ENCODE measurements around the gene SMIM35.
"Not testable (repeated sequence)": the region's sequence is repeated elsewhere in the genome, so short reads cannot be mapped to it uniquely, and the experiment has no call there.

SMIM35 gene

DNA sequence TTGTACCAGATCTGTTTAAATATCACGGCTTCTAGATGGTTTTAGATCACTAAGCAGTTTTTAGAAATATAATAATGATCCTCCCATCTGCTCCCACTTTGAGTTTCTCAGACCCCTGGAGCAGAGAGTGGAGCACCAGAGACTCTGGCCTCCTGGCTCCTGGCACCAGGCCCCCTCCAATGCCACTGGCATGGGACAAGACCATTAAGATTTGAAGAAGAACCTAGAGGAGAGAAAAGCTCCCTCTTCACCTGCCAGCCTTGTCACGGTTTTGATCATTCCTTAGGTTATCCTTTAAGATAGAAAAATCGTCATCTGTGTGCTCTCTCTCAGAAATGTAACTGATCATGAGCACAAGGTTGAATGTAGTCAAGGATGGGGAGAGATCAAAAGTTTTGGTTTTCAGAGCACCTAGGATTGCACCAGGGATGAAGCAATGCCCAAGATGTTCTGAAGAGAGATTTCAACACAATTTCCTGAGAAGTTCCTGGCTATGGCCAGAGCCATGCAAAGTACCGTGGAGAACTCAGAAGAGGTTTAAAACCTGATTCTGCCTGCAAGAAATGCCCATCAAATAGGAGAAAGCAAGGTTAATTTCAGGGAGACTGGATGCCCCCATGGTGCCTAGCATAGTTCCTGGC is 78.4 kb downstream of the SMIM35 start:
- H3K27ac ChIP-seq, result no peak overlapping the region
- no peaks in the 10 kb centered on the region for H3K36me3 ChIP-seq (ENCODE audit: control insufficient read depth, insufficient read depth, low read length)
- H3K4me1 ChIP-seq, result no peaks in the 10 kb centered on the region
- no peak overlapping the region for H3K4me2 ChIP-seq (ENCODE audit: low read length)
- H3K4me3 ChIP-seq (ENCODE audit: low read depth, low read length), result no peak overlapping the region
- H3K9ac ChIP-seq, result no peak overlapping the region
- H3K79me2 ChIP-seq, result no peaks in the 10 kb centered on the region
- no peak overlapping the region for H2AFZ ChIP-seq
- H3K9me3 ChIP-seq (ENCODE audit: control insufficient read depth, low read length), result no peaks in the 10 kb centered on the region
- H3K27me3 ChIP-seq (ENCODE audit: control insufficient read depth, insufficient read depth, low read length), result no peaks in the 10 kb centered on the region
- TF ChIP-seq, protein P1, sequence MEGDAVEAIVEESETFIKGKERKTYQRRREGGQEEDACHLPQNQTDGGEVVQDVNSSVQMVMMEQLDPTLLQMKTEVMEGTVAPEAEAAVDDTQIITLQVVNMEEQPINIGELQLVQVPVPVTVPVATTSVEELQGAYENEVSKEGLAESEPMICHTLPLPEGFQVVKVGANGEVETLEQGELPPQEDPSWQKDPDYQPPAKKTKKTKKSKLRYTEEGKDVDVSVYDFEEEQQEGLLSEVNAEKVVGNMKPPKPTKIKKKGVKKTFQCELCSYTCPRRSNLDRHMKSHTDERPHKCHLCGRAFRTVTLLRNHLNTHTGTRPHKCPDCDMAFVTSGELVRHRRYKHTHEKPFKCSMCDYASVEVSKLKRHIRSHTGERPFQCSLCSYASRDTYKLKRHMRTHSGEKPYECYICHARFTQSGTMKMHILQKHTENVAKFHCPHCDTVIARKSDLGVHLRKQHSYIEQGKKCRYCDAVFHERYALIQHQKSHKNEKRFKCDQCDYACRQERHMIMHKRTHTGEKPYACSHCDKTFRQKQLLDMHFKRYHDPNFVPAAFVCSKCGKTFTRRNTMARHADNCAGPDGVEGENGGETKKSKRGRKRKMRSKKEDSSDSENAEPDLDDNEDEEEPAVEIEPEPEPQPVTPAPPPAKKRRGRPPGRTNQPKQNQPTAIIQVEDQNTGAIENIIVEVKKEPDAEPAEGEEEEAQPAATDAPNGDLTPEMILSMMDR (IDR thresholded peaks at IDR 0.05), result no peak

DNA sequence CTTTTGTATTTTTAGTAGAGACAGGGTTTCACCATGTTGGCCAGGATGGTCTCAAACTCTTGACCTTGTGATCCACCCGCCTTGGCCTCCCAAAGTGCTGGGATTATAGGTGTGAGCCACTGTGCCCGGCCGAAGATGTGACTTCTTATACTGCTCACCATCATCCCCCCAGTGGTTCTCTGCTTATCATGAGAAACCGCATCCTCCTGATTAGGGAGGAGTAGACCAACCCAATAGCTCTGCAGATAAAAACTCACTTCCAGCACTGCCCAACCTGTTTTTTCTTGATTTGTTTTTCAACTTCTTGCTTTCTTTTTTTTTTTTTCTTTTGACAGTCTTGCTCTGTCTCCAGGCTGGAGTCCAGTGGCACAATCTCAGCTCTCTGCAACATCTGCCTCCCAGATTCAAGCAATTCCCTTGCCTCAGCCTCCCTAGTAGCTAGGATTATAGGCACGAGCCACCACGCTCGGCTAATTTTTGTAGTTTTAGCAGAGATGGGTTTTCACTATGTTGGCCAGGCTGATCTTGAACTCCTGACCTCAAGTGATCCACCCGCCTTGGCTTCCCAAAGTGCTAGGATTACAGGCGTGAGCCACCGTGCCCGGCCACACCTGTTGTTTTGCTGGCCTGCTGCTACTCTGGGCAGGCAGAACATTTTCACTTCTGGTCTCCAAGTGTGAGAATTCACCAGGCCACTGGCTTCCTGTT is 79.0 kb downstream of the SMIM35 start:
- not testable (repeated sequence) for H3K27me3 ChIP-seq (ENCODE audit: control insufficient read depth, insufficient read depth, low read length); H3K4me3 ChIP-seq (ENCODE audit: low read depth, low read length); H3K79me2 ChIP-seq; H3K4me2 ChIP-seq (ENCODE audit: low read length); H3K27ac ChIP-seq; H3K36me3 ChIP-seq (ENCODE audit: control insufficient read depth, insufficient read depth, low read length); H2AFZ ChIP-seq; H3K9ac ChIP-seq; H3K4me1 ChIP-seq; H3K9me3 ChIP-seq (ENCODE audit: control insufficient read depth, low read length)

DNA sequence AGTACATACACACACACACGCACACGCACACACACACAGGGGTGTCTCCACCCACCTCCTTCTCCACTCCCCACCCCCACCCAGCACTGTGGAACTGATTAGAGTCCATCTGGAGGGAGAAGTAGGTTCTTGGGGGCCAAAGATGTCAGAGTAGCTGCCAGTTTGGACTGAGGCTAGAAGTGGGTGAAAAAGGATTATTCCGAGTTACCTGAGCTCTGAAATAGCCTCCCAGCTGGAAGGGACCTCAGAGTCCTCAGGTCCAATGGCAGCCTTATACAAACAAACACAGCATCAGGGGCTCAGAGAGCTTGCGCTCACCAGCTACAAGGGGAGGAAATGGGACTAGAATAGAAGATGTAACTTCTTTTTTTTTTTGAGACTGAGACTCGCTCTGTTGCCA is 79.7 kb downstream of the SMIM35 start:
- H3K4me2 ChIP-seq (ENCODE audit: low read length), result no peak overlapping the region
- no peaks in the 10 kb centered on the region for H3K36me3 ChIP-seq (ENCODE audit: control insufficient read depth, insufficient read depth, low read length)
- TF ChIP-seq, protein P1 (IDR thresholded peaks at IDR 0.05), result no peak
- H3K9ac ChIP-seq, result no peak overlapping the region
- H3K27ac ChIP-seq, result no peak overlapping the region
- no peaks in the 10 kb centered on the region for H3K9me3 ChIP-seq (ENCODE audit: control insufficient read depth, low read length)
- no peaks in the 10 kb centered on the region for H3K27me3 ChIP-seq (ENCODE audit: control insufficient read depth, insufficient read depth, low read length)
- no peaks in the 10 kb centered on the region for H3K4me1 ChIP-seq
- H3K79me2 ChIP-seq, result no peaks in the 10 kb centered on the region
- no peak overlapping the region for H3K4me3 ChIP-seq (ENCODE audit: low read depth, low read length)
- H2AFZ ChIP-seq, result no peak overlapping the region

DNA sequence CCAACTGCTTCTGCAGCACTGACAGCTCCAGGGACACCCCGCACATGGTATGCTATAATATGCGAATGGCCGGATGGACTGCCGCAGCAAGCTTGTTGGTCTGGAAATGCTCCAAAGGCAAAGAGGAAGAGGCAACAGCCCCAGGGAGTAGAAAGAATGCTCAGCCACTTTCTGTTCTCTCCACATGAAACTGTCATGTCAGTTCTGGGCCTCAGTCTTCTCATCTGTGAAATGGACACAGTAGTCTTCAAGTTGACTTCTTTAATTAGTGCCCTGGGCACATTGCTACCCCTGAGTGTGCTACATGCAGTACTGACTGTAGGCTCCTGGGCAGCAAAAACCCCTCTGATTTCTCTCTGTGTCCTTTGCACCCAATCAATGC is 80.6 kb downstream of the SMIM35 start:
- H2AFZ ChIP-seq, result no peak overlapping the region
- no peak overlapping the region for H3K4me3 ChIP-seq (ENCODE audit: low read depth, low read length)
- H3K27ac ChIP-seq, result no peak overlapping the region
- TF ChIP-seq, protein P1 (IDR thresholded peaks at IDR 0.05), result no peak
- H3K79me2 ChIP-seq, result no peaks in the 10 kb centered on the region
- H3K9me3 ChIP-seq (ENCODE audit: control insufficient read depth, low read length), result no peaks in the 10 kb centered on the region
- no peaks in the 10 kb centered on the region for H3K36me3 ChIP-seq (ENCODE audit: control insufficient read depth, insufficient read depth, low read length)
- H3K4me1 ChIP-seq, result no peaks in the 10 kb centered on the region
- H3K27me3 ChIP-seq (ENCODE audit: control insufficient read depth, insufficient read depth, low read length), result no peaks in the 10 kb centered on the region
- H3K9ac ChIP-seq, result no peak overlapping the region
- H3K4me2 ChIP-seq (ENCODE audit: low read length), result no peak overlapping the region

DNA sequence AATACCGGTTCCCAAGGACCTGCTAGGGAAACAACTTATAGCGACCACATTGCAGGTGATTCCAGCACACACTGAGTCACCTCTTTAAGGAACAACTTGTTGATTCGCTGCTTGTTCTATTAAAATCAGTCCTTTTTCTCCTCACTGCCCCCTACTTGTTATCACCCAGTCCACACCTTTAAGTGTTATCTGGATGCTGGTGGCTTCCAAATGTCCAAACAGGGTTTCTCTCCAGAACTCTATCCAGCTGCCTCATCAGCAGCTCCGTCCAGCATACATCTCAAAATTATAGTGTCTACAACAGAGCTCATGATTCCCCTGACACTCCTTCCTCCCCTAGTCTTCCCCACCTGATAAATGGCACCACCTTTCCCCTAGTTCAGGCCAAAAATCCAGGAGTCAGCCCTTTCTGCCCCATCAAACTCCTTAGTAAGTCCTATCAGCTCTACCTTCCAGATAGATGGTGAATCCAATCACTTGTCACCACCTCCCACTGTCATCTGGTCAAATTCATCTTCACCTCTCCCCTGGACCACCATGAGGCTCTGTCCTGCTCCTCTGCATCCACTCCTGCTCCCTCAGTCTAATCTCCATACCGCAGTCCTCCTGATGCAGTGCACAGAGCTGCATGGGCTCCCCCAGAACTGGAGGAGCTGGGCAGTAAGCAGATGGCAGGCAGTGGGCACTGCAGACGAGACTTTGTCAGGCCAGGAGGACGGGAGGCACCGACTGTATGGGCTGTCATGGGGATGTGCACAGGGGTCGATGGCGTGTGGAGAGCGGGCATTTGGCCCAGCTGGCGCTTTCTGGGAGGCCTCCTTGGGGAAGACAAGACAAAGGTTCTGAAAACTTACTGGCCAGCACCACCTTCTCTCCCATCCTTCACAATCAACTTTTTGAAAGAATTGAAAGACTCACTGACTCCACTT is 81.3 kb downstream of the SMIM35 start:
- no peaks in the 10 kb centered on the region for H3K36me3 ChIP-seq (ENCODE audit: control insufficient read depth, insufficient read depth, low read length)
- no peak overlapping the region for H3K4me2 ChIP-seq (ENCODE audit: low read length)
- H3K27ac ChIP-seq, result no peak overlapping the region
- H3K9me3 ChIP-seq (ENCODE audit: control insufficient read depth, low read length), result no peaks in the 10 kb centered on the region
- no peaks in the 10 kb centered on the region for H3K79me2 ChIP-seq
- TF ChIP-seq, protein P1 (IDR thresholded peaks at IDR 0.05), result no peak
- H2AFZ ChIP-seq, result no peak overlapping the region
- no peaks in the 10 kb centered on the region for H3K27me3 ChIP-seq (ENCODE audit: control insufficient read depth, insufficient read depth, low read length)
- H3K9ac ChIP-seq, result no peak overlapping the region
- no peak overlapping the region for H3K4me3 ChIP-seq (ENCODE audit: low read depth, low read length)
- H3K4me1 ChIP-seq, result no peaks in the 10 kb centered on the region

Data from parathyroid adenoma (tissue), 2 donors.